NB4 (cell line): ENCODE results near the gene LST1.
"Not testable (repeated sequence)": the region's sequence is repeated elsewhere in the genome, so short reads cannot be mapped to it uniquely, and the experiment has no call there.

ENCODE experiments used
- MYC ChIP-seq: IDR thresholded peaks from 2 replicates; pipeline ENCODE4 v1.6.1; 2011; ENCODE audit warnings: low read depth, low read length
- POLR2A ChIP-seq: IDR thresholded peaks from 2 replicates; pipeline ENCODE4 v1.6.1; 2011; ENCODE audit warnings: mild to moderate bottlenecking; ENCODE audit not compliant: insufficient read length; ENCODE audit errors: extremely low read depth
- TF ChIP-seq, protein P1 (sequence below): IDR thresholded peaks from one replicate; pipeline ENCODE4 v1.5.1; 2012; ENCODE audit warnings: low read depth, low read length
- TF ChIP-seq, protein P2 (sequence below): IDR thresholded peaks from 2 replicates; pipeline ENCODE4 v1.6.1; 2011; ENCODE audit warnings: low read depth, low read length

DNA sequence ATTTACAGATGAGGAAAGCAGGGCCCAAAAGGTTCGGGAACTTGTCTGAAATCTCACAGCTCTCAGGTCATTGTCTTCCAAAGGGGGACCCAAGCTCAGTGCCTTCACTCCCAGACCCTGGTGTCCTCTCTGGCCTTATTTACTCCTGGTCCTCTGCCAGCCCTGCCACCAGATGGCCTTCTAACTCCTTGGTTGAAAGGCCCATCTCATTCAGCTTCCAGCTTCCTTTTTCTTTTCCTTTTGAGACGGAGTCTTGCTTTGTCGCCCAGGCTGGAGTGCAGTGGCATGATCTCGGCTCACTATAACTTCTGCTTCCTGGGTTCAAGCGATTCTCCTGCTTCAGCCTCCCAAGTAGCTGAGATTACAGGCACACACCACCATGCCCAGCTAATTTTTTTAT lies 34.7 kb upstream of the LST1 start:
- TF ChIP-seq, protein P1, sequence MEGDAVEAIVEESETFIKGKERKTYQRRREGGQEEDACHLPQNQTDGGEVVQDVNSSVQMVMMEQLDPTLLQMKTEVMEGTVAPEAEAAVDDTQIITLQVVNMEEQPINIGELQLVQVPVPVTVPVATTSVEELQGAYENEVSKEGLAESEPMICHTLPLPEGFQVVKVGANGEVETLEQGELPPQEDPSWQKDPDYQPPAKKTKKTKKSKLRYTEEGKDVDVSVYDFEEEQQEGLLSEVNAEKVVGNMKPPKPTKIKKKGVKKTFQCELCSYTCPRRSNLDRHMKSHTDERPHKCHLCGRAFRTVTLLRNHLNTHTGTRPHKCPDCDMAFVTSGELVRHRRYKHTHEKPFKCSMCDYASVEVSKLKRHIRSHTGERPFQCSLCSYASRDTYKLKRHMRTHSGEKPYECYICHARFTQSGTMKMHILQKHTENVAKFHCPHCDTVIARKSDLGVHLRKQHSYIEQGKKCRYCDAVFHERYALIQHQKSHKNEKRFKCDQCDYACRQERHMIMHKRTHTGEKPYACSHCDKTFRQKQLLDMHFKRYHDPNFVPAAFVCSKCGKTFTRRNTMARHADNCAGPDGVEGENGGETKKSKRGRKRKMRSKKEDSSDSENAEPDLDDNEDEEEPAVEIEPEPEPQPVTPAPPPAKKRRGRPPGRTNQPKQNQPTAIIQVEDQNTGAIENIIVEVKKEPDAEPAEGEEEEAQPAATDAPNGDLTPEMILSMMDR, result peak; percentile 85
- not testable (repeated sequence) for TF ChIP-seq POLR2A
- TF ChIP-seq, protein P2, sequence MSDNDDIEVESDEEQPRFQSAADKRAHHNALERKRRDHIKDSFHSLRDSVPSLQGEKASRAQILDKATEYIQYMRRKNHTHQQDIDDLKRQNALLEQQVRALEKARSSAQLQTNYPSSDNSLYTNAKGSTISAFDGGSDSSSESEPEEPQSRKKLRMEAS, result not testable (repeated sequence)
- TF ChIP-seq MYC, result peak; percentile 45; the same call in 1 of the 2 replicates
